Right atrium auricular region (tissue), 2 donors: ENCODE measurements around the gene ABHD10. TPM values are rescaled to one million over a fixed set of nuclear protein-coding genes. Genes with fewer than 3 reads are reported as not detected.

ENCODE experiments used
- DNase-seq: peaks from one replicate; pipeline ENCODE4 v3.0.0-alpha.2; 2019; ENCODE audit warnings: low spot score
- H3K27ac ChIP-seq, 2 donors: fragments of 200-600 bp; sonication (generic); 1 replicate in 1 of 2; 2 replicates in 1 of 2; pipeline ENCODE4 v1.5.1; 2016 to 2019
- H3K27me3 ChIP-seq, 2 donors: fragments of 200-600 bp; sonication (generic); one replicate each; pipeline versions ENCODE4 v1.5.1 to v1.6.0; 2017 to 2019
- H3K36me3 ChIP-seq: fragments of 200-600 bp; sonication (generic); one replicate; pipeline ENCODE4 v1.5.1; 2016
- H3K4me1 ChIP-seq, 2 donors: fragments of 200-600 bp; sonication (generic); one replicate each; pipeline versions ENCODE4 v1.5.1 to v1.6.0; 2017 to 2019
- H3K4me3 ChIP-seq, 2 donors: fragments of 200-600 bp; sonication (generic); 1 replicate in 1 of 2; 2 replicates in 1 of 2; pipeline ENCODE4 v1.5.1; 2017 to 2019; ENCODE audit warnings: mild to moderate bottlenecking in 1 of 2, moderate library complexity in 1 of 2
- H3K9me3 ChIP-seq, 2 donors: fragments of 200-600 bp; sonication (generic); one replicate each; pipeline ENCODE4 v1.5.1; 2019
- CTCF ChIP-seq, 2 donors: fragments of 200-600 bp; sonication (generic); IDR thresholded peaks; one replicate each; pipeline ENCODE4 v1.5.1; 2019; ENCODE audit warnings: antibody characterized with exemption in 2 of 2
- total RNA-seq, 2 donors: library from RNA; depleted of rRNA; stranded (reverse); fragments of >200 nt; gene quantifications; one replicate each; pipeline ENCODE4 v1.1.0, GENCODE V29; 2016

Gene ABHD10
- total RNA-seq, 2 donors from 2014 or later: 15.3 to 20.8 TPM

GRCh38 chr3:111971533-111972130 is 7.2 kb upstream of the ABHD10 start:
- Histone ChIP-seq H3K9me3 (no peaks in the 10 kb centered on the region), H3K4me1 (peaks cover 0 to 18% of the 10 kb centered on the region in 2 donors), H3K4me3 (no peak overlapping the region), H3K27me3 (no peaks in the 10 kb centered on the region), H3K36me3 (peaks cover 4% of the 10 kb centered on the region), H3K27ac (peak overlapping the region in 1 of 2 donors; percentile 41)
- no peak for TF ChIP-seq CTCF (IDR thresholded peaks at IDR 0.05)
- no peak for DNase-seq

GRCh38 chr3:111972891-111973290 is 5.9 kb upstream of the ABHD10 start:
- H3K4me3 ChIP-seq: no peak overlapping the region
- peaks cover 4% of the 10 kb centered on the region for H3K36me3 ChIP-seq
- no peak overlapping the region for H3K27ac ChIP-seq
- no peaks in the 10 kb centered on the region for H3K9me3 ChIP-seq
- H3K27me3 ChIP-seq: no peaks in the 10 kb centered on the region
- TF ChIP-seq CTCF (IDR thresholded peaks at IDR 0.05): no peak
- H3K4me1 ChIP-seq: peaks cover 0 to 8% of the 10 kb centered on the region in 2 donors
- no peak for DNase-seq

- no peak overlapping the region for H3K4me3 ChIP-seq
- H3K4me1 ChIP-seq: no peaks in the 10 kb centered on the region
- DNase-seq: no peak
- H3K9me3 ChIP-seq: no peaks in the 10 kb centered on the region
- TF ChIP-seq CTCF (IDR thresholded peaks at IDR 0.05): no peak
- H3K27ac ChIP-seq: no peak overlapping the region
- H3K27me3 ChIP-seq: no peaks in the 10 kb centered on the region
- no peaks in the 10 kb centered on the region for H3K36me3 ChIP-seq
Measured at GRCh38 chr3:111975131-111975530, 3.7 kb upstream of the ABHD10 start.

GRCh38 chr3:111976254-111976653 is 2.6 kb upstream of the ABHD10 start:
- no peak overlapping the region for H3K27ac ChIP-seq
- no peak overlapping the region for H3K4me3 ChIP-seq
- TF ChIP-seq CTCF (IDR thresholded peaks at IDR 0.05): no peak
- H3K27me3 ChIP-seq: no peaks in the 10 kb centered on the region
- no peaks in the 10 kb centered on the region for H3K9me3 ChIP-seq
- DNase-seq: no peak
- H3K4me1 ChIP-seq: peaks cover 0 to 6% of the 10 kb centered on the region in 2 donors
- no peaks in the 10 kb centered on the region for H3K36me3 ChIP-seq

- Histone ChIP-seq H3K36me3 (no peaks in the 10 kb centered on the region), H3K9me3 (no peaks in the 10 kb centered on the region), H3K27ac (peak overlapping the region; percentile 87), H3K4me1 (peaks cover 0 to 8% of the 10 kb centered on the region in 2 donors), H3K27me3 (no peaks in the 10 kb centered on the region), H3K4me3 (peak overlapping the region; percentile 81 to 82)
- no peak for TF ChIP-seq CTCF (IDR thresholded peaks at IDR 0.05)
- DNase-seq: no peak
Measured at GRCh38 chr3:111979434-111980038, 710 bp downstream of the ABHD10 start.
